HG03521 (cell line): ENCODE results near the gene CLK4.

Experiments
- ATAC-seq: cut with Tn5 transposase; IDR thresholded peaks from one replicate; pipeline ENCODE4 v1.9.1; 2021; ENCODE audit warnings: mild to moderate bottlenecking, moderate library complexity; ENCODE audit not compliant: unreplicated experiment

The CLK4 gene

GRCh38 chr5:178560911-178561310, 65.9 kb downstream of the CLK4 start:
- no peak for ATAC-seq

- no peak for ATAC-seq
These were observed 69.4 kb downstream of the CLK4 start for GRCh38 chr5:178557416-178557815.

- ATAC-seq: no peak
These were observed 71.1 kb downstream of the CLK4 start for GRCh38 chr5:178555771-178556211.

GRCh38 chr5:178555005-178555404, 71.8 kb downstream of the CLK4 start:
- no peak for ATAC-seq

GRCh38 chr5:178554311-178554710, 72.5 kb downstream of the CLK4 start:
- ATAC-seq: no peak

- ATAC-seq: no peak
These were observed 73.3 kb downstream of the CLK4 start for GRCh38 chr5:178553517-178553916.
